HG02798 (cell line): ENCODE measurements around the gene SIGLEC11.
"Not testable (repeated sequence)": the region's sequence is repeated elsewhere in the genome, so short reads cannot be mapped to it uniquely, and the experiment has no call there.

Experiments
- ATAC-seq: cut with Tn5 transposase; IDR thresholded peaks from one replicate; pipeline ENCODE4 v1.9.1; 2021; ENCODE audit warnings: mild to moderate bottlenecking; ENCODE audit not compliant: unreplicated experiment, poor library complexity

The SIGLEC11 gene

DNA sequence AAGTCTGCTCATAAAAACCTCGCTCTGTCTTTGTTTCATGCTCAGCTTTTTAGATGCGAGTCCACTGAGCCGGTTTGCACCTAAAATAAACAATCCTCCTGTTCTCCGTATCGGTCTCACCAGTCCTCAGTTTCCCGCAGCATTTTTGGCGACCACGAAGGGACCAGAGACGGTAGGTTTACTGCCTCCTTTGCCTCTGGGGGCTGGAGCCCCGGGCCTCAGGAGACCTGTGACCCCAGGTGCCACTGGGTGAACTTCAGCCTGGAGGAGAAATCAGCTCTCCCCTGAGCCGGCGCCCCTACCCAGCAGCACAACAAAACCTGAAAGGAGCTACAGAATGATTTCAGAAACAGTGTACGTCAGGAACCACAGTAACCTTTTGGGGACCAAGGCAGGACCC, 8.1 kb downstream of the SIGLEC11 start:
- ATAC-seq: no peak

DNA sequence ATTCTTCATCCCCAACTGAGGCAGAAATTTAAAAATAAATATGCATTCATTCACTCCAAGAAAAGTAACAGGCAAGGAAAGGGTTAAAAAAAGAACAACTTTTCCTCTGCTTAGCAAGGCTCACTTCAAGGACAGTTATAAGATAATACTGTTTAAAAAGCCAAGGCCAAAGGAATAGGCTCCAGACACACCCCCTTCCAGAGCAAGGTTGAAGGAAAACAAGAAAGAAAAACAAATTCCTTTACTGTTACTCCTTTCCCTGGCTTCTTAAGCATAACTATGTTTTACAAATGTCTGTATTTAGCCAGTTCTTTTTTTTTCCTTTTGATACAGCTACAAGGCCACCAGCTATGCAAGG, 8.5 kb downstream of the SIGLEC11 start:
- no peak for ATAC-seq

DNA sequence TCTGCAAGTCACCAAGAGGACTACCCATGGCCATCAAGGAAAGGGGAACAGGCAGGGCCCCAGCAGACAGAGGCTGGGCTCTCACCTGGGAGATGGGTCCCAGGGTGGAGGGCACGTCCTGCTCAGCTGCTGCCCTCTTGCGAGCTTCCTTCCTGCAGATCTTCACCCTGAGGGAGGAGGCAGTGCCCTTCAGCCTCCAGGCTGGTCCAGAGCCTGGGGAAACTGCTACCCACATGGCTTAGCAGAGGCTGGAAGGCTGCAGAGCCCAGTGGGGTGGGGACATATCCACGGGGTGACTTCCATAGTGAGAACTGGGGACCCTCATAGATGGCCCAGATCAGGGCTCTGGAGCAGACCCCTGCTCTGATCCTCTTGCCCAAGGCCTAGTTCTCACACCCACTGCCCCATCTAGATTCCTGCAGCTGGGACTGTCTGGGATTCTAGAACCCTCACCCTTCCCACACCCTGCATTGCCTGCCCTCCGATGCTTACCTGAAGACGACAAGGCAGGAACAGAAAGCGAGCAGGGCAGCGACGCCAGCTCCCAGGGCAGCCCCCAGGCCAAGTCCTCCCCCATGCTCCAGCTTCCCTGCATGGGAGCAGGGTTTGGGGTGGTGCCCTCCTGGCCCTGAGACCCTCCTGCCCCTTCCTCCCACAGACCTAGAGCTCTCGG, 9.0 kb downstream of the SIGLEC11 start:
- ATAC-seq: no peak

DNA sequence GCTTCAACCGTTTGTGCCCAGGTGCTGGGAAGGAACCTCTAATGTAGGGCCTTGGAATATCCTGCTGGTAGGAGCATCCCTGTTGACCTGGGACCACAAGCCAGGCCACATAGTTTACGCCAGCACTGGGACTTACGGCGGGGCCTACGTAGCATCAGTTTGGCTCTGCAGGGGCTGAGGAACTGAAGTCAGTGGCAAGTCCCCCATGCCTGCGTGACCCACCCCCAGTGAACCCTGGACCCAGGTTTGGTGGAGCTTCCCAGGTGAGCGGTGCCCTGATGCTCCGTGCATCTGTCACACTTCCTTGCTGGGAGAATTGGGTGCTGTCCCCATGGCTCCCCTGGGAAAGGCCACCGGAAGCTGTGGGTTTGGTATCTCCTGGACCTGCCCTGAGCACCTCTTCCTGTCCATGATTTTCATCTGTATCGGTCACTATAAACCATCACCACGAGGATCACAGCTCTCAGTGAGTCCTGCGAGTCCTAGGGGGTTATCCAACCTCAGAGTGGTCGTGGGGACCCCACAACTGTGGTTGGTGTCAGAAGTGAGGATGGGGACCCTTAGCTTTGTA, 9.9 kb downstream of the SIGLEC11 start:
- no peak for ATAC-seq

DNA sequence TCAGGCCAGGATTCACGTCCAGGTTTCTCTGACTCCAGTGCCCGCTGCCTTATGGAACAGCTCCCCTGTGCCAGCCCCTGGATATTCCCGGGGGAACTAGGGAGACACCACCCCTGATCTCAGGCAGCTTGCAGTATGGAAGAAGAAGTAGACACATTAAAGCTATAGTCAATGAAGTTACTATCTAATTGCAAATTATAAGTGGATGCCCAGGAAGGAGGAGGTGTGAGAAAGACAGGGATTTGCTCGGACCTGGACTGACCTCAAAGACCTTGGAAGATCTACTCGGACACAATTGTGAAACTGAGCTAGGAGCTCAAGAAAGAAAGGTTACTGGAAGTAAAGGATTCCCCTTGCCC, 10.4 kb downstream of the SIGLEC11 start:
- ATAC-seq: no peak

DNA sequence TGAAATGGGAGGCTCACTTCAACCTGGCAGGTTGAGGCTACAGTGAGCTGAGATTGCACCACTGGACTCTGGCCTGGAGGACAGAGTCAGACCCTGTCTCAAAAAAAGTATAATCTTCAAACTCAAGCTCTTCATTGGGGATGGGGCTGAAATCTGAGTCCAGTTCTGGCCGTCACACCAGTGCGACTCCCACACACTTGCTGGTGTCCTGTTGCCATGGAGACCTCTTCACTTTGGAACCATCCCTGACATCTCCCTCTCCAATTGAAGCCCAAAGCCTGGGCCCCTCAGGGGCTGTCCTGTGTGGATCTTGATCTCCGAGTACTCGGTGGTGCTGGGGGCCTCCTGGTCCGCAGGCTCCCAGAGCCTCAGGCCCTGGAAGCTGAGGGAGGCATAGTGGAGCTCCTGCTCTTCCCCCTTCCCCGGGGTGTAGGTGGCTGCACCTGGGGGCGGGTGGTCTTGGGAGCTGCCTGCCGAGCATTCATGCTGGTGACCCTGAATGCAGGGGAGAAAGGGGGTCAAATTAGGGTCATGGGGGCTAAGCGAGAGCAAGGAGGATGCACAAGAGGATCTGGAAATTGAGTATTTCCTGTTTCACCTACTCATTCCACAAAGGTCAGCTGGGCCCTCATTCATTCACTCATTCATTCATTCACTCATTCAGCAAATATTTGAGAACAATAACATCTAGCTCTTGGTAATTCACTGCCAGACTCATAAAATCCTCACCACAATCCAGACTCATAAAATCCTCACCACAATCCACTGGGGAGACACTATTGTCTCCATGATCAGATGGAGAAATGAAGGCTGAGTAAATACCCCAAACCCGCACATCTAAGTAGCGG, 11.0 kb downstream of the SIGLEC11 start:
- ATAC-seq: no peak

DNA sequence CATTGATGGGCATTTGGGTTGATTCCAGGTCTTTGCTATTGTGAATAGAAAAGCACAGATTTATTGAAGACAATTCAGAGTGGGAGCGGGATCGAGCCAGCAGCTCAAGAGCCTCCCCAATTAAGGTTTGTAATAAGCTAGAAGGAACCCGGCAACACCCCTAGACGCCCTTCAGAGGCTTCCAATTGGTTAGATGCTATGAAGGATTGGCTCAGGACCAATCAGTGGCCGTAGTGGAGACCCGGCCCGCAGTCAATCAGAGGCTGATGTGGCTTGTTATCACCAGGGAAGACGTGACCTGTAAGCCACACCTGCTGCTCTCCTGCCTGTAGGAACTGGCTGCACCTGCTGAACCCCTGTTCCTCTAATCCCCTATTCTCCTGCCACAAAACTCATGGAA, 14.6 kb downstream of the SIGLEC11 start:
- ATAC-seq: no peak

DNA sequence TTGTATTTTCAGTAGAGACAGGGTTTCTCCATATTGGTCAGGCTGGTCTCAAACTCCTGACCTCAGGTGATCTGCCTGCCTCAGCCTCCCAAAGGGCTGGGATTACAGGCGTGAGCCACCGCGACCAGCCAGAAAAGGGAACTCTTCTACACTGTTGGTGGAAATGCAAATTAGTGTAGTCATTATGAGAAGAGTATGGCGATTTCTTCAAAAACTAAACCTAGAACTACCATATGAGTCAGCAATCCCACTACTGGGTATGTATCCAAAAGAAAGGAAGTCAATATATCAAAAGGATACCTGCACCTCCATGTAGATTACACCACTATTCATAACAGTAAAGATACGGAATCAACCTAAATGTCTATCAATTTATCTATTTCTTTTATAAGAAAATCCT, 16.4 kb downstream of the SIGLEC11 start:
- ATAC-seq: not testable (repeated sequence)

DNA sequence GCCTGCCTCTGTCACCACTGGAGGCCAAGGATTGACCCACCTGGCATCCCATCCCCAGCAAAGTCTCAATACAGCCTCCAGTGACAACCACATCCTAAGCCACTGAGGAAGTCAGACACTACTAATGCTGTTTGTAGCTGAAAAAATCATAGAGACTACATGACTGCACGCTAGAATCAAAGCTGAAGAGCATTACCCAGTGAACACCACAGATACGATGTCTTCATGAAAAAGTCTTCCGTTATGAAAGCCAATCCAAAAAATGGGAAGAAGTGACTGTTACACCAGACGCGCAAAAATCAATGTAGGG, 20.5 kb downstream of the SIGLEC11 start:
- ATAC-seq: no peak

DNA sequence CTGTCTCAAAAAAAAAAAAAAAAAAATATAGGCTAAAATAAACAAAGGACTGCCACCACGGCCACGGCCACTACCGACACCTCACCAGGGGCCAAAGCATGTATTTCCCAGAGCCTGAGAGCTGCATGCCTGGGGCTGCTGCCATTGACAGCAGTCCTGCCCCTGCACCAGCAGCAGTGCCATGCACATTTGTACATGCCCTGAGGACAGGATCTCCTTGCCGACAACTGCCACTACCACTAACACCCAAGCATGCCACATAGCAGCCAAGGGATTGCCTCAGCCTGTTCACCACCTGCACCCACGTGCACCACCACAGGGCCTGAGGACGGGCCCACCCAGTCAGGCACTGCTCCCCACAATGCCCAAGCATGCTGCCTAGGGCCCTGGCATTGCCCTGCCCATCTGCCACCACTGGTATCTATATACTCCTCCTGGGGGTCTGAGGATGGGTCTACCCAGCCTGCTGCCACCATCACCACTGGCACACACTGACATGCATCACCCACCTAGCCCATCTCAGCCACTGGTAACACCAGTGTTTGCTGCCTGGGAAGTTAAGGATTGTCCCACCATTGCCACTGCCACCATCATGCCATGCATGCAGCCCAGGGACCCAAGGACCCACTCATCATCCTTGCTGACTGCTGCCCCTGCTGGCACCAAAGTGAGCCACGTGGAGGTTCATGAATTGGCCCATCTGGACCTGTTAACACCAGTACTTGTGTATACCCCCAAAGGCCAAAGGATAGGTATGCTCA, 21.1 kb downstream of the SIGLEC11 start:
- no peak for ATAC-seq

DNA sequence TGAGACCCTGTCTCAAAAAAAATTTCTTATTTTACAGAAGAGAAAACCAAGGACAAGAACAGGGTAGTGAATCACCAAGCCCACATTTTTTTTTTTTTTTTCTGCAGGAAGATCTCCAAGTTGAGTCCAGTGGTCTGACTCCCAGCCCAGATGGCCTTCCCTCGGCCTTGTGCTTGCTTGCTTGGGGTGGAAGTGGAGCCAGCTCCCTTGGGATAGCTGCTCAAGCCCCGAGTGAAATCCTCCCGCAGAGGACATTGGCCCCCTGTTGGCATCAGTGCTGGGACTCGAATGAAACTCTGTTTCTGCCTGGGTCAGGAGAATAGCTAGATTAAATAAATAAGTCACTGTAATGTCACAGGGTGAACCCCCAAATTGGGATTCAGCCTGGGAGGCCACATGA, 22.3 kb downstream of the SIGLEC11 start:
- no peak for ATAC-seq

DNA sequence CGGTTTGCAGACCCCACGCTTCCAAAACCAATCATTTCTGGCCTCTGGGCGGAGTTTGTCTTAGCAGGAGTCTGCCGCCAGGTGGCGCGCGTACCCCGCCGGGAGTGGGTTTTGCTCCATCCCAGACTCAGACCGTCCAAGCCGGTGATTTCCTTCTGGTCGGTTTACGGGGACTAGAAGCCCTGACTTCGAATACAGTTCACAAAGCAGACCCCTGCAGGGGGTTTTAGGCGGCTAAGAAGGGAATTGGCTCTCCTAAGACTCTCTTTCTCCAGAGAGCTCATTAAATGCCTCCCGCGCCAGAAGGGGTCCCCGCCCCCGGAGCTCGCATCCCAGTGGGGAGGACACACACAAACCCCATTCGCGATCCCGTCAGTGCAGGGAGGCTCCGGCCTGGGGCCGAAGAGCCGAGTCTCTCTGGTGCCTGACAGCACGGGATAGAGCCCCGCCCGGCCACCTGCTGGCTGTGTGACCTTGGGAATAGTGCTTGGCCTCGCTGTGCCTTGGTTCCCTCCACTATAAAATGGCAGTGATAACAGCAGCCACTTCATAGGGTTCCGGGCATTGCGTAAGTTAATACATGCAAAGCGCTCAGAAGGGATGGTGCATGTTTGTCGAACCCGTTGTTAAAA, 23.1 kb downstream of the SIGLEC11 start:
- ATAC-seq: peak; percentile 34

DNA sequence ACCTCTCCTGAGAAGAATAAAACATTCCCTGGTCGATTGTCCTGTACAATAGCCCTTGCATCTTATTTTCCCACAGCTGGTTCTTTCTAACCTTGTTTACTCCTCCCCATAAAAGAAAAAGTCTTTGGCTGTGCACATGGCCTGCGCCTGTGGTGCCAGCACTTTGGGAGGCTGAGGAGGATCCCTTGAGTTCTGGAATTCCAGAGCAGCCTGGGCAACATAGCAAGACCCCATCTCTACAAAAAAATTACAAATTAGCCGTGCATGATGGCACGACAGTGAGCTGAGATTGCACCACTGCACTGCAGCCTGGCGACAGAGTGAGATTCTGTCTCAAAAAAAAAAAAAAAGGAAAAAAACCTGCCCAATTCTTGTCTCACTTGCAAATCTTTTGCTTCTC, 24.4 kb downstream of the SIGLEC11 start:
- no peak for ATAC-seq

DNA sequence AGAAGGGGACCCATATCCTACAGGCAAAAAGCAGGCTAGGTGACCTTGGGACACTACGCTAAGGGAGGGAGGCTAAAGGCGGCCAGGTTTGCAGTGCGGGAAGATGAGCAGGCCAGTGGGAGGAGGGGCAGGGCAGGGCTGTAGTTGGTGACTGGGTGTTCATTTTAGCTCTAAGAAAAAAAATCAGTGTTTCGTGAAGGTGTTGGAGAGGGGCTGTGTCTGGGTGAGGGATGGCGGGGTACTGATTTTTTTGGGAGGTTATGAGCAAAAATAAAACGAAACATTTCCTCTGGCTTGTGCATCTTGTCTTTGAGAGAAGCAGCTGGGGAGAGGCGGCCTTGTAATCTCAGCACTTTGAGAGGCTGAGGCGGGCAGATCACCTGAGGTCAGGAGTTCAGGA, 27.3 kb downstream of the SIGLEC11 start:
- no peak for ATAC-seq

DNA sequence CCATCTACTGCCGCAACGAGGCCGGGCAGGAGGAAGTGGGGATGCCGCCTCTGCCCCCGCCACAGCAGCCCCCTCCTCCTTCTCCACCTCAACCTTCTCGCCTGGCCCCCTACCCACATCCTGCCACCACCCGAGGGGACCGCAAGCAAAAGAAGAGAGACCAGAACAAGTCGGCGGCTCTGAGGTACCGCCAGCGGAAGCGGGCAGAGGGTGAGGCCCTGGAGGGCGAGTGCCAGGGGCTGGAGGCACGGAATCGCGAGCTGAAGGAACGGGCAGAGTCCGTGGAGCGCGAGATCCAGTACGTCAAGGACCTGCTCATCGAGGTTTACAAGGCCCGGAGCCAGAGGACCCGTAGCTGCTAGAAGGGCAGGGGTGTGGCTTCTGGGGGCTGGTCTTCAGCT, 28.2 kb downstream of the SIGLEC11 start:
- ATAC-seq: no peak

DNA sequence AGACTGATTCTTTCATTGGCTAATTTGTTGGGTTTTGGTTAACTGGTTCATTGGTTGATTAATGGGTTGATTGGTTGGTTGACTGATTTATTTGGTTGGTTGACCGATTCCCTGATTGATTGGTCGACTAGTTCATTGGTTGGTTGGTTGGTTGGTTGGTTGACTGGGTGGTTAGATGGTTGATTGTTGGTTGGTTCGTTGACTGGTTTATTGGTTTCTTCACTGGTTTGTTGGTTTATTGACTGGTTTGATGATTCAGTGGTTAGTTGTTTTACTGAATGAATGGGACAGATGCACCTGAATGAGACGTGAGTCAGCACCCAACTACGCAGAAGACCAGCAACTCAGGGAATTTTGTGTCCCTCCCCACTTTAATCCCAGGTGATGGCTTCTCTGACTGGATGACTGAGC, 28.9 kb downstream of the SIGLEC11 start:
- ATAC-seq: no peak

DNA sequence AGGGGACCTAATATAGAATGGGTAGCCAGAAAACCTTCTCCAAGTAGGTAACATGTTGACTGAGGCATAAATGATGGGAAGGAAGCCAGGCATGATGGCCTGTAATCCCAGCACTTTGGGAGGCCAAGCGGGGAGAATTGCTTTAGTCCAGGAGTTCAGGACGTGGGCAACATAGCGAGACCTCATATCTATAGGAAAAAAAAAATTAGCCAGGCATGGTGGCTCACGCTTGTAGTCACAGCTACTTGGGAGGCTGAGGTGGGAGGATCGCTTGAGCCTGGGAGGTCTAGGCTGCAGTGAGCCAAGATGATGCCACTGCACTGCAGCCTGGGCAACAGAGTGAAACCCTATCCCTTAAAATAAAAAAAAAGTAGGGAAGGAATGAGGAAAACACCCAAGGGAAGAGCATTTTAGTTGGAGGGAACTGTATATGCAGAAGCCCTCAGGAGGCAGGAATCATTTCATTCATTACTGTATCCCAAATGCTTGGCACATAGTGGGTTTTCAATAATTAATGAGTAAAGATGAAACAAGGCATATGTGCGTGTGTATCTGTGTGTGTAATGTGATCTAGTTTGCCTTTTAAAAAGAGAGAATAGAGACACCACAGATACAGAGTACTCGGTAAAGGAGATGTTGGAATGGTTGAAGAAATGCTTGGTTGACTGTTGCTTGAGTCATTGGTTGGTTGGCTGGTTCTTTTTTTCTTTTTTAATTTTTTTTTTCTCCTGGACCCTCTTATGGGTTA, 29.5 kb downstream of the SIGLEC11 start:
- ATAC-seq: no peak

DNA sequence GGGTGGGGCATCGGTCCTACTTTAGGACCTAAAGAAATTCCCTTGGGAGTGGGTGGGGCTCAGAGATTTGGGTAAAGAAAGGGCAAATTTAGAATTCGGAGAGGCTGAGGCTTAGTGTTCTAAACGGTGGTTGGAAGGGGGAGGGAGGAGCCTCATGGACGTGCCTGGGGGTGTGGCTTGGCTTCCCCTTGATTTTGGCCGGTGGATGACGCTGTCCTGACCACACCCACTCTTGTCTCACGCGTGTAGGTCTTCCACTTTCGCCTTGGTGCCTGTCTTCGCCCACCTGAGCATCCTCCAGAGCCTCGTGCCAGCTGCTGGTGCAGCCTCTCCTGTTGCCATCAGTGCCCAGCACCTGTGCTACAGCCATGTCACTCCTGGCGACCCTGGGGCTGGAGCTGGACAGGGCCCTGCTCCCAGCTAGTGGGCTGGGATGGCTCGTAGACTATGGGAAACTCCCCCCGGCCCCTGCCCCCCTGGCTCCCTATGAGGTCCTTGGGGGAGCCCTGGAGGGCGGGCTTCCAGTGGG, 30.4 kb downstream of the SIGLEC11 start:
- no peak for ATAC-seq

DNA sequence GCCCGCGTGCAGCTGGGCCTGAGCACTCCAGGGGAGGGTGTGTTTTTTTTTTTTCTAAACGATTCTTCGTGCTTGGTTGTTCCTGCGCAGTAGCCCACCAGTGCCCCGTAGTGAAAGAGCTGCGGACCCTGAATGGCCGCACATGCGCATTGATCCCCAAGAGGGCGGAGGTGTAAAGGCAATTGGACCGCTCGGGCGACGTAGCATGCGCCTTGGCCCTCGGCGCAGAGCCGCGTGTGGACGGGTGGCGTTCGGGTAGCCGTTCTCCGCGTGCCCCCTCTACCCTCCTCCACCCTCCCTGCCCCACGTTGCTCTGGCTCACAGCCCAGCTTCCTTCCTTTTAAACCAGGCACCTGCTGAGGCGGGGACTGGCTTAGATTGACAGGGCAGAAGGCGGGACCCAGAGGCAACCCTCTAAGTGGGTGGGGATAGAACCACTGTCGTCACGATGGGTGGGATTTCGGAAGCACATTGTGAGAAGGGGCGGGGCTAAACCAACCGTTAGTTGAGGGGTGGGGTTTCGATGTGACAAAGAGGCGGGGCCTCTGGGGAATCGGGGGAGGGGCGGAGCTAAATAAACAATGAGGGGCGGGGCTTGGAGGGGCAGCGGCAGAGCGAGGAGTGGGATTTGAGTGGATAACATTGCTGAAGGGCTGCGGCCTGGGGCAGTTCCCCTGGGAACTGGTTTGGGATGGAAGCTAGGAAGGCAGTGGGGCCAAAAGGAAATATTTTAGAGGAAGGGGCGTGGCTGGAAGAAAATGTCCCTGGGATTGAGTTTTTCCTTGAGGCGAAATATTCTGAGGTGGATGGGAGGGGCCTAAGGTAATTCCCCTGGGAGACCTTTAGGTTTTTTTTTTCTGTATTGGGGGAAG, 31.1 kb downstream of the SIGLEC11 start:
- ATAC-seq: peak; percentile 73
